GM06990 (cell line): ENCODE measurements around the gene NCS1.

Experiments used
- DNase-seq: peaks from one replicate; pipeline ENCODE4 v3.0.0-alpha.2; 2011; ENCODE audit not compliant: insufficient read length; ENCODE audit errors: extremely low read depth
- H3K27me3 ChIP-seq: replicated peaks from 2 replicates; pipeline ENCODE4 v1.6.0; 2011; ENCODE audit warnings: low read length; ENCODE audit not compliant: control insufficient read depth, insufficient read depth
- H3K36me3 ChIP-seq: 2 replicates; pipeline ENCODE4 v1.5.1; 2011; ENCODE audit warnings: low read length; ENCODE audit not compliant: control insufficient read depth, insufficient read depth
- H3K4me3 ChIP-seq: replicated peaks from 2 replicates; pipeline ENCODE4 v1.5.1; 2011; ENCODE audit warnings: low read depth, mild to moderate bottlenecking, control low read depth, low read length
- TF ChIP-seq, protein P1 (sequence below): IDR thresholded peaks from 2 replicates; pipeline ENCODE4 v1.5.1; 2011; ENCODE audit warnings: low read length, control low read depth, mild to moderate bottlenecking, inconsistent platforms; ENCODE audit not compliant: insufficient read depth, poor library complexity, severe bottlenecking

NCS1 gene

GRCh38 chr9:130191749-130192120 lies 19.5 kb downstream of the NCS1 start:
- H3K4me3 ChIP-seq = no peak overlapping the region
- H3K36me3 ChIP-seq = no peaks in the 10 kb centered on the region
- TF ChIP-seq, protein P1, sequence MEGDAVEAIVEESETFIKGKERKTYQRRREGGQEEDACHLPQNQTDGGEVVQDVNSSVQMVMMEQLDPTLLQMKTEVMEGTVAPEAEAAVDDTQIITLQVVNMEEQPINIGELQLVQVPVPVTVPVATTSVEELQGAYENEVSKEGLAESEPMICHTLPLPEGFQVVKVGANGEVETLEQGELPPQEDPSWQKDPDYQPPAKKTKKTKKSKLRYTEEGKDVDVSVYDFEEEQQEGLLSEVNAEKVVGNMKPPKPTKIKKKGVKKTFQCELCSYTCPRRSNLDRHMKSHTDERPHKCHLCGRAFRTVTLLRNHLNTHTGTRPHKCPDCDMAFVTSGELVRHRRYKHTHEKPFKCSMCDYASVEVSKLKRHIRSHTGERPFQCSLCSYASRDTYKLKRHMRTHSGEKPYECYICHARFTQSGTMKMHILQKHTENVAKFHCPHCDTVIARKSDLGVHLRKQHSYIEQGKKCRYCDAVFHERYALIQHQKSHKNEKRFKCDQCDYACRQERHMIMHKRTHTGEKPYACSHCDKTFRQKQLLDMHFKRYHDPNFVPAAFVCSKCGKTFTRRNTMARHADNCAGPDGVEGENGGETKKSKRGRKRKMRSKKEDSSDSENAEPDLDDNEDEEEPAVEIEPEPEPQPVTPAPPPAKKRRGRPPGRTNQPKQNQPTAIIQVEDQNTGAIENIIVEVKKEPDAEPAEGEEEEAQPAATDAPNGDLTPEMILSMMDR = no peak
- no peak for DNase-seq
- no peaks in the 10 kb centered on the region for H3K27me3 ChIP-seq

- Histone ChIP-seq H3K36me3 (no peaks in the 10 kb centered on the region), H3K27me3 (no peaks in the 10 kb centered on the region), H3K4me3 (no peak overlapping the region)
- DNase-seq = no peak
- TF ChIP-seq, protein P1 = no peak
Measured at GRCh38 chr9:130192382-130192999, 20.3 kb downstream of the NCS1 start.

DNA sequence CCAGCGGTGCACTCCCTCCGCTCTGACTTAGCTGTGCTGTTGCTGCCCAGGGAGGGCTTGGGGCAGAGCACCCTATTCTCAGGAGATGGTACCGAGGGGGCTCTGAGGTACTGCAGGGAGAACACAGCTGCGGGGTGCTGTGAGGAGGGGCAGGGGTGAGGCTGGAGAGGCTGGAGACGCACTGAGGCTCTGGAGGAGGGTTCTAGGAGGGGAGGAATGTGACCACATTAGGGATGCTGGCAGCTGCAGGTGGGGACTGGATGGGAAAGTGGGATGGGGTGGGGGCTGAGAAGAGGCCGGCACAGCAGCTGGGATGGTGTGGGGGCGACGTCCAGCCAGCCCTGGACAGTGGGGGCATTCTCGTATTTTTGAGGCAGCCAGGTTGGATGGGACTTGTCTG lies 20.9 kb downstream of the NCS1 start:
- H3K27me3 ChIP-seq = no peaks in the 10 kb centered on the region
- H3K36me3 ChIP-seq = no peaks in the 10 kb centered on the region
- H3K4me3 ChIP-seq = no peak overlapping the region
- TF ChIP-seq, protein P1 = no peak
- DNase-seq = no peak

DNA sequence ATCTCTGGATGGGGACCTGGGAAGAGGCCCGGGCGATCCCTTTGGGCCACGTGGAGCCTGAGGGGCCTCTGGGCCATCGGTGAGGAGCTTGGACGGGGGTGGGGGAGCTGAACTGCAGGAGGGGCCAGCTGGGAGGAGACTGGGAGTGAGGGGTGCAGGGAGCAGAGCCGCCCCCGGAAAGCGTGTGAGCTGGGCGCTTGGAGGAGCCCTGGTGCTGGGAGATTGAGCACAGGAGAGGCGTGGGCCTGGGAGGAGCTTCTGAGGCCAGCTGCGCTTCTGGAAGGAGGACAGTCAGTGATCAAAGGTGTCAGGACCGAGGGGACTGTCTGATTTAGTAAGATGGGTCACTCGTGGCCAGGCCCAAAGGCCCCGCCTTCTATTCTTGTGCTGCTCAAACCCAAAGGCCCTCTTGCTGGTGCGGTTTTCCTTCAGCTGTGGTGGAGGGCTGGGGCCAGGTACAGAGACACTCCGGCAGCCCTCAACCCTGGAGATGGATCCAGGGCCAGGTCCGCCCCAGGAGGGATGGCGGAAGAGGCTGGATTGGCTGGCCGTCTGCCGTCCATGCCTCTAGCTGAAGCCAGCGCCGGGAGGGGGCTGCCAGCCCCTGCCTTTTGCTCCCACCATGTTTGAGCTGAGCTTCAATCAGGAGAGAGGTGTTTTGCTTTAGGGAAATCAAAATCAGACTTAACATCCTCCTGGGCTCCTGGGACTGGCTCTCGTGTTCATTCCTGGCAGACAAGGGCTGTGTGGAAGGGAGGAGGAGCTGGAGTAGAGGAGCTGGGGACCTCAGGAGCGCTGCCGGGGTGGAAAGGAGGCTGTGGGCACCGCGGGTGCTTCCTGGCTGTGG lies 21.6 kb downstream of the NCS1 start:
- H3K36me3 ChIP-seq = no peaks in the 10 kb centered on the region
- H3K27me3 ChIP-seq = no peaks in the 10 kb centered on the region
- TF ChIP-seq, protein P1 = no peak
- no peak for DNase-seq
- H3K4me3 ChIP-seq = no peak overlapping the region

DNA sequence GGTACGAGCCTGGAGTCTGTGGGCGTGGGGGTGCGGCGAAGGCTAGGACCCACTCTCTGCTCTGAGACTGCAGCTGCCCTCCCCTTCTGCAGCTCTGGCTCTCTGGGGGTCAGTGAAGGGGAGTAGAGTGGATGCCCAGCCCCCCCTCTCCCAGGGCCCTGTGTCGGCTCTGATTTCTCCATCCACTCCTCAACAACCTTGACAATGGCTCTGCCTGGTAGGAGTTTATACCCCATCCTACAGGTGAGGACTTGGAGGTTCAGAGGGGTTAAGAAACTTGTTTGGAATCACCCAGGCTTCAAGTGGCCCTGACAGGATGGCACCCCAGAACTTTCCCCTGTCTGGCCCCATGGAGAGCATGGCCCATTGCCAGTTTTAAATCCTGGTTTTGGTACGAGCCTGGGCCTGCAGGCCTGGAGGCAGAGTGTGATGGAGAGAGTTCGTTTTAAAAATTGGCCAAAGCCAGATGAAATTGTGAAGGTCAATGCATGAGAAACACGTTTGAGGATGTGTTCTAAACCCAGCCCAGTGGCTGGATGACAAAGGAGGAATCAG lies 22.3 kb downstream of the NCS1 start:
- H3K36me3 ChIP-seq = no peaks in the 10 kb centered on the region
- no peaks in the 10 kb centered on the region for H3K27me3 ChIP-seq
- no peak overlapping the region for H3K4me3 ChIP-seq

More for the DNA sequence above, 22.3 kb downstream of the NCS1 start:
- TF ChIP-seq, protein P1 = no peak
- no peak for DNase-seq
